ENCODE measurements around the gene ZIC3. TPM values are rescaled to one million over a fixed set of nuclear protein-coding genes. Genes with fewer than 3 reads are reported as not detected.

Gene ZIC3
- not detected for total RNA-seq

DNA sequence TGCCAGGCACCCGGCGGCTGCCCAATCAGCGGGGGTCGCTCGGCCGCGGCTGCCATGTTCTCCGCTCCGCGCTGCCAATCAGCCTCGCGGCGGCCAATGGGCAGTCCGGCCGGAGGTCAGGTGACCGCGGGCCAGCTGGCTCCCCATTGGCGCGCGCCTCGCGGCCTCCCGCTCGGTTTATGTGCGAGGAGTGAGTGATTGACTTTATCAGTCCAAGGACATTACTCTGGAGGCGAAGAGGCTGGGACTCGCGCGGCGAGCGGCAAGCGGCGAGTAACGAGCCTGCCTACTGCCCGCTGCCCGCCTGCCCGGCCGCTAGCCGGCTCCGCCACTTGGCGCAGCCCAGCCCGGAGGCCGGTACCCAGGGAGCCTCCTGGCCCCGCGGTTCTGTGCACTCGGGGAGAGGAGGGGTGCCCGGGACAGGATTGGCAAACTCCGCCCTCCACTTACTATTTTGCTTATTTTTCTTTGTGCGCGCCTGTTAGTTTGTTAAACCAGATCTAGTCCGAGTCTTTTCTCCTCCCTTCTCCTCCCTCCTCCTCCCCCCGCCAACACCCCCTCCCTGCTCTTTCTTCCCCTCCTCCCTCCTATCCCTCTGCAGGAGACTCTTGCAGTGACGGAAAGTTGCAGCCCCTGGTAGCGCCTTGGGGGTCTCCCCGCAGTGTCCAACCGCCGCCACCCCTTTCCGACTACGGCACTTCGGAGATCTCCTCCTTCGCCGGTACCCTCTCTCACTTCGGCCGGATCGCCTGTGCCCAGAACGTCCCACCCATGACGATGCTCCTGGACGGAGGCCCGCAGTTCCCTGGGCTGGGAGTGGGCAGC is at the start of gene ZIC3:
Gene ZIC3 (plus strand): TSS at position 207 of the 825 bp plus-strand sequence. CDS start 565 bp downstream, at position 772.

Small RNAs within 50 kb of the gene (small RNA-seq; reads per million reads assigned to genes)
- 0 reads per million in 2 donors for gene RN7SL325P

All from melanocyte of skin (primary cell).